Activated CD4-positive, CD25-positive, alpha-beta regulatory T cell (primary cell): ENCODE data around the gene PRXL2C.
"Not testable (repeated sequence)": the region's sequence is repeated elsewhere in the genome, so short reads cannot be mapped to it uniquely, and the experiment has no call there.

ENCODE experiments used
- DNase-seq, 4 experiments: peaks; one replicate each; lab custom pipeline; 2025; lab: John Stamatoyannopoulos, UW

The PRXL2C gene, protein sequence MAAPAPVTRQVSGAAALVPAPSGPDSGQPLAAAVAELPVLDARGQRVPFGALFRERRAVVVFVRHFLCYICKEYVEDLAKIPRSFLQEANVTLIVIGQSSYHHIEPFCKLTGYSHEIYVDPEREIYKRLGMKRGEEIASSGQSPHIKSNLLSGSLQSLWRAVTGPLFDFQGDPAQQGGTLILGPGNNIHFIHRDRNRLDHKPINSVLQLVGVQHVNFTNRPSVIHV

DNA sequence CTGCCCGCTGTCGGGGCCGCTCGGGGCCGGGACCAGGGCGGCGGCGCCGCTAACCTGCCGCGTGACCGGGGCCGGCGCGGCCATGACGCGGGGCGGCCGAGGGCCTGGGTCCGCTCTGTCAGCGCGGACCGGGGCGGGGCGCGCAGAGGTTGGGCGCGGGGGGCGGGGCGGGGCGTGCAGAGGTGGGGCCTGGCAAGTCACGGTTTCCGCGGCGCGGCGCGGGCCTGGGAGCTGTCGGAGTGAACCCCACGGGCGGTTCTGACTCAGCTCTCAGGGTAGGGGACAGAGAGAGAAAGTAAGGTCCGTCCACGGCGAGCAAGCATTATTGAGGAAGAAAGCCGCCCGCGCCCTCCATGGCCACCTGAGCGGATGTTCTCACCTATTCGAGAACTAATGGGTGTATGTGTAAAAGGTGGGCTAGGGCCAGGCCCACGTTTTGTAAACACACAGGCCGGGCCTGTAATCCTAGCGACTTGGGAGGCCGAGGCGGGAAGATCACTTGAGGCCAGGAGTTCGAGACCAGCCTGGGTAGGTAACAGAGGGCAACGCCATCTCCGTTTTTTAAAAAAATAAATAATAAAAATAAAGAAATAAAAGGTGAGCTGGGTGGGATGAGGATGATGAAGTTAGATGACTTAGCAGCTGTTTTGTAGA lies at the start of gene PRXL2C:
PRXL2C (minus strand) TSS at position 120 of the 654 bp plus-strand sequence; CDS start at position 84, 36 bp downstream.
- DNase-seq: peak; percentile 59 to 74 (median 65)

DNA sequence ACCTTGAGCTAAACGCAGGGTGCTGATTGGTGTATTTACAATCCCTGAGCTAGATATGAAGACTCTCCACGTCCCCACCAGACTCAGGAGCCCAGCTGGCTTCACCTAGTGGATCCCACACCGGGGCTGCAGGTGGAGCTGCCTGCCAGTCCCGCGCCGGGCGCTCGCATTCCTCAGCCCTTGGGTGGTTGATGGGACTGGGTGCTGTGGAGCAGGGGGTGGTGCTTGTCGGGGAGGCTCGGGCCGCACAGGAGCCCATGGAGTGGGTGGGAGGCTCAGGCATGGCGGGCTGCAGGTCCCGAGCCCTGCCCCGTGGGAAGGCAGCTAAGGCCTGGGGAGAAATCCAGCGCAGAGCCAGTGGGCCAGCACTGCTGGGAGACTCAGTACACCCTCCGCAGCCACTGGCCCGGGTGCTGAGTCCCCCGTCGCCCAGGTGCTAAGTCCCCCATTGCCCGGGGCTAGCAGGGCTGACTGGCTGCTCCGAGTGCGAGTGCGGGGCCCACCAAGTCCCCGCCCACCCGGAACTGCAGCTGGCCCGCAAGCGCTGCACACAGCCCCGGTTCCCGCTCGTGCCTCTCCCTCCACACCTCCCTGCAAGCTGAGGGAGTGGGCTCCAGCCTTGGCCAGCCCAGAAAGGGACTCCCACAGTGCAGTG lies 45.7 kb upstream of the PRXL2C start:
- DNase-seq: not testable (repeated sequence)

DNA sequence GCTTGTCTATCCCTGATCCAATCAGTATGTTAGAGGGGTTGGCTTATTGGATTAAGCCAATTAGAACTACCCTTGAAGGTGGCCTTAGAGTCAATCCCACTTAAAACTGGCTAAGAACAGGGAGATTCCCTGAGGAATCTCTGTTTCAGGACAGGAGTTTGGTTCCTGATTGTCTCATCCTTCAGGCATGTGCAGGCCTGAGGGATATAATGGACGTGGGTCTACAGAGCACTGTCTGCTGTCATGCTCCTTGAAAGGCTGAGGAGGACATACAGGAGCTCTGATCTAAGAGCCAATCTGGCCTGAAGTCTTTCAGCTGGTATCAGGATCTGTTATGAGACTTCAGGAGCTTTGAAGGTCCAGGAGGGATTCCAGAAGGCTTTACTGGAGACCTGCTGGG lies 36.2 kb upstream of the PRXL2C start:
- no peak for DNase-seq

DNA sequence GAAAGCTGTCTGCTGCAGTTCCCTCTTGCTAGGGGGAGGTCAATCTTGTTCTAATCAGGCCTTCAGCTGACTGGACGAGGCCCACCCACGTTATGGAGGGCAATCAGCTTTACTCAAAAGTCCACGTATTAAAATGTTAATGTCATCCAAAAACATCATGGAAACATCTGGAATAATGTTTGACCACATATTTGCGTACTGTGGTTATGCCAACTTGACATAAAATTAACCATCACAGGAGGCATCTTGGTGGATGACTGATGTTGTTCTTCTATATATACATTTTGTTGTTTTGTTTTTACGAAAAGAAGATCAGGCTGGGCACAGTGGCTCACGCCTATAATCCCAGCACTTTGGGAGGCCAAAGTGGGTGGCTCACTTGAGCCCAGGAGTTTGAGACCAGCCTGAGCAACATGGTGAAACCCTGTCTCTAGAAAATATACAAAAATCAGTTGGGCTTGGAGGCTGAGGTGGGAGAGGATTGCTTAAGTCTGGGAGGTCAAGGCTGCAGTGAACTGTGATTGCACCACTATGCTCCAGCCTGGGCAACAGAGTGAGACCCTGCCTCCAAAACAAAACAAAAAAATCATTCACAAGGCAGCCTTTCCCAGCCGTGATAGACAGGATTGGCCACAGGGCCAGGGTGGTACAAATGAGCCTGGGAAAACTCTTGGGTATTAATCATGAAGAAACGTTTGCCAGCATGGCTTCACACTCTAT lies 33.8 kb upstream of the PRXL2C start:
- DNase-seq: no peak

DNA sequence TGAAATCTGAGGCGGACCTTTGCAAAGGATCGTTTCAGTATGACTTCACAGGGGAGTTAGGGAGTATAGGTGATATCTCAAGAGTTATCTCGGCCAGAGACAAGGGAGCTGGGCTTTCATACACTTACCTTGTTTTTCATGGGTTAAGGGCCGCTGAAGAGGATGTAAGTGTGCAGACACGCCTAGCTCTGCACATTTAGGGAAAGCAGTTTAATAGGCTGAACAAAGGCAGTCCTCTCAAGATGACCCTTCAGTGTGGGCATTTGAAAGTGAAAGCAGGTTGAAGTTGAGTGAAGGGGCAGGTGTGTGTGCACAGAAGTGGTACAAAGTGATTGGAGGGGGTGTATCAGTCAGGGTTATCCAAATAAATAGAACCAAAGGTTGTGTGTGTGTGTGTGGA lies 33.1 kb upstream of the PRXL2C start:
- no peak for DNase-seq

DNA sequence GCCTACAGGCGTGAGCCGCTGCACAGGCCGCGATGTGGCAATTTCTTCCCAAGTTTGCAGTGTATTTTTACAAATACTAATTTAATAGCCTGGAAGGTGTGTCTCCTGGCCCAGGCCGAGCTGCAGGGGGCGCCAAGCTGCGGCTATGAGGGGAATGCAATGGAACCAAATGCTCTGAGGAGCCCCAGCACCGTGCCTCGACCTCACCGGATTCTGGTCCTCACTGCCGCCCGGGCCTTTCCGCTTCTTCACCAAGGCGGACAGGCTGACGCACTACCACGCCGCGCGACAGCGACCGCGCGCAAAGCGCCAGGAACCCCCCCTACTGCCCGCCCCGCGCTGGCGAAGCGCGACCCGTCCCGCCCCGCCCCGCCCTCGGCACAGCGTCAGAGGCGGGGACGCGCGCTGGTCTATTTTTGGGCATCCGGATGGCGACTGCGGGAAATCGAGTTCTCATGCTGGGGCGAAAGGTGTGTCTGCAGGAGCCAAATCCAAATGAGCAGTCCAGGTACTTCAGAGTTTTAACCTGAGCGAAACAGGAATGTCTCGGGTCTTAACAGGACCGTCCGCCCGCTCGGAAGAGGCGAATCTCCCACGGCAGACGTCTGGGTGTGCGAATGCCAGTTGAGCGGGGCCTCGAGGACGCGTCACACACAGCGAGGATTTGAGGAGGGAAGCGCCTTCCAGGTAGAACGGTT lies 31.7 kb upstream of the PRXL2C start:
- DNase-seq: peak; percentile 39 to 57 (median 48)

DNA sequence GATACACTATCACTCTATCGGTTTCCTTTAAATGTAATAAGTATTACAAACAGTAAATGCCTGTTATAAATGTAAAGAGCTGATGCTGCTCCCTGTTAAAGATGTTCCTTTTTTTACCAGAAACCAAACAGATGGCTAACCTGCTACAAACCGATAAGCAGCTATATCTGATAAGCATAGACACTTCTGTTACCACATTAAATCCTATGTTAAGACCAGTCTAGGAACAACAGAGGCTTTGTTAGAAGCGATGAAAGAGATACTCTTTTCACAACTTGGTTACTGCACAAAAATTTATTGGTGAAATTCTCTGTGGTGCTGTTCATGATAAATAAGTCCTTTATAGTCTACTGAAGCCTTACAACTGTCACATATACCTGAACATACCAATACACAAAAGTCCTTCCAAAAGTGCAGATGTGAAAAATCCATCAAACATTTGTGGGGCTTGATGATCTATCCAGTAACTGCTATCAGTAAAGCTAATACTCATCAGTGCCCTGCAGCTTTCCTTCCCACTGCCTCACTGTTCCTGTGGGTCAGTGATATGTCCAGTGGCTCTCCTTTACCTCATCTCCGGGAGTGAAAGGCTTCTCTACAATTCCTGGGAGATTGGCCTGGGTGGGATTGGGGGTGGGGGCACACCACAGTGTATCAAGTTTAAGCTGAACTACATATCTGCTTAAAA lies 25.8 kb upstream of the PRXL2C start:
- DNase-seq: no peak

DNA sequence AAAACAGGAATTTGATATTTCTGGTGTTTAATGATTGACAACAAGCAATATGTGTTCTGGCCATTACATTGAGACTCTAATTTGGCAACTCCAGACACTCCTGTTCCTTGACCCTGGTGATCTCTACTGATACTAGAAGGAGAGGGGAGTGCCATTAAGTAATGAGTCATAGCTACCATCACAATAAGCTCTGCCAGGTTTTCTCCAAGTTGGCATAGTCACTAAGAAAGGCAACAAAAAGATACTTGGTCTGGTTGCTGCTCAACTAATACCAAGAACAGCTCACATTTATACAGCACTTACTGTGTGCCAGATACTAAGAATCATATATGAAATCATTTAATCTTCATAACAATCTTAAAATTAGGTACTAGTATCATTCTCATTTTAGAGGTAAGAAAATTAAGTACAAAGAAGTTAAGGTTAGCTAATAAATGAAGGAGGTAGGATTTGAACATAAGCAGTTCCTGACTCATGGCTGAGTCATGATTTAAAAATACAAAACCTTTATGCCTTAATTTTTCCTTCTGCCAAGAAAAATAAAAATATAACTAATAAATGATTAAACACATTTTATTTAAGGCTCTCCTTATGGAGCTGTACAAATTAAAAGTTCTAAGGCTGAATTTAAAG lies 19.9 kb upstream of the PRXL2C start:
- no peak for DNase-seq

DNA sequence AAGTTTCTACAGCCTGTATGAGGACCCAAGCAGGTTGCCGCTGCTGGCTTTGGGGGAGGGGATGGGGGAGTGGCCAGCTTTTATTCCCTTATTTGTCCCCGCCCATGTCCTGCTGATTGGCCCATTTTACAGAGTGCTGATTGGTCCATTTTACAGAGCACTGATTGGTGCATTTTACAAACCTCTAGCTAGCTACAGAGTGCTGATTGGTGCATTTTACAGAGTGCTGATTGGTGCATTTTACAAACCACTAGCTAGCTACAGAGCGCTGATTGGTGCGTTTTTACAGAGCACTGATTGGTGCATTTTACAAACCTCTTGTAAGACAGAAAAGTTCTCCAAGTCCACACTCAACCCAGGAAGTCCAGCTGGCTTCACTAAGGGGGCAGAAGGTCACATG lies 18.7 kb upstream of the PRXL2C start:
- not testable (repeated sequence) for DNase-seq

DNA sequence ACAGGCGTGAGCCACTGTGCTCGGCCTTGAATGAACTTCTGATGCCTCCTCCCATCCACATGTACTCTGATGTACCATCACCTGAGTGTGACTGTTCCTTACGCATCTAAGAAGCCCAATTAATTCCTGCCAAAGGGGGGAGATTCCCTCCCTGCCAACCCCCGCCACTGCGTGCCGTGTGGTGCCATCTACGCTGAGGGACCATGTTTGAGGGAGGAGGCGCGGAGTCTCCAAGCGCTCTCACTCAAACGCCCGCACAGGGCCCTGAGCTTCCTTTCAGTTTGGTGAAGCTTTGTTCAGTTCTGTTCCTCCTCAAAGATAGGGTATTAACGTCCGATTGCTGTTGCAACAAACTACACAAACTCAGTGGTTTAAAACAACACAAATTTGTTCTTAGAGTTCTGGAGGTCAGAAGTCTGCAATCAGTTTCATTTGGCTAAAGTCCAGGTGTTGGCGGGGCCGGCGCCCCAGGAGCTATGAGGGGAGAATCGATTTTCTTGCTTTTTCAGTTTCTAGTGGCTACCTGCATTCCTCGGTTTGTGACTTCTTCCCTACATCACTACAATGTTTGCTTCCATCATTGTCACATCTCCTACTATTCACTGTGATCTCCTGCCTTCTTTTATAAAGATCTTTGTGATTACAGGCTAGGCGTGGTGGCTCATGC lies 13.9 kb upstream of the PRXL2C start:
- no peak for DNase-seq

DNA sequence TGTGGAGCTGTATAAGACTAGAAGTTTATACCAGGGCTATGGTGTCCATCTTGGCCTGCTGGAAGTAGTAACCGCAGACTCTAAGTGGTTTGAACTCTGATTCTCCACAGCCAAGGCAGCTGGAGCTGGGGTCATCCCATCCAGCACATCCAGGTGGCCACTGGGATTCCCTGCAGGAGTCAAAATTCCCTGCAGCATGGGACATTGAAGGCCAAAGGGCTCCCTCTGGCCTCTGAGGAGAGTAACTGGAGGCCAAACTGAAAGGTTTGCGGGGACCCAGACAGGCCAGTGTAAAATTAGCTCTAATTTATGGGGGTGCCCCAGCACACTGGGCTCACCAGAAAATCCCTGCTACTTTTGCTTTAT lies 12.2 kb upstream of the PRXL2C start:
- DNase-seq: no peak

DNA sequence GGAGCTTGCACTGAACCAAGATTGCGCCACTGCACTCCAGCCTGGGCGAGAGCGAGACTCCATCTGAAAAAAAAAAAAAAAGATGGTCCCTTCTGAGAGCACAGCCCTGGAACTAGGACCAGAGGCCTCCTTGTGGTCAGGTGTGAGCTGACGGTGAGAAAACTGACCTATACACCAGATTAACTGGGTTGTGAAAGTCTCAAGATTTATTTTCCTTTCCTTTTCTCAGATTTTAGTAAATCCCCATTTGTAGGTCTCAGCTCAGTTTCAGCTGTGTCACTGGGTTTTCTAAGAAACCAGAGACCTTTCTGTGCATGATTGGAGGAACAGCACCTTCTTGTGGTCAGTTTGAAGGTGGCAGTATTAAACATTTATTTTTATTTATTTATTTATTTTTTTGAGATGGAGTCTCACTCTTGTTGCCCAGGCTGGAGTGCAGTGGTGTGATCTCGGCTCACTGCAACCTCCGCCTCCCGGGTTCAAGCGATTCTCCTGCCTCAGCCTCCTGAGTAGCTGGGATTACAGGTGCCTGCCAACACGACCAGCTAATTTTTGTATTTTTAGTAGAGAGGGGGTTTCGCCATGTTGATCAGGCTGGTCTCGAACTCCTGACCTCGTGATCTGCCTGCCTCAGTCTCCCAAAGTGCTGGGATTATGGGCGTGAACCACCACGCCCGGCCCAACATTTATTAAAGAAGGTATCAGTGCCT lies 11.7 kb upstream of the PRXL2C start:
- not testable (repeated sequence) for DNase-seq

DNA sequence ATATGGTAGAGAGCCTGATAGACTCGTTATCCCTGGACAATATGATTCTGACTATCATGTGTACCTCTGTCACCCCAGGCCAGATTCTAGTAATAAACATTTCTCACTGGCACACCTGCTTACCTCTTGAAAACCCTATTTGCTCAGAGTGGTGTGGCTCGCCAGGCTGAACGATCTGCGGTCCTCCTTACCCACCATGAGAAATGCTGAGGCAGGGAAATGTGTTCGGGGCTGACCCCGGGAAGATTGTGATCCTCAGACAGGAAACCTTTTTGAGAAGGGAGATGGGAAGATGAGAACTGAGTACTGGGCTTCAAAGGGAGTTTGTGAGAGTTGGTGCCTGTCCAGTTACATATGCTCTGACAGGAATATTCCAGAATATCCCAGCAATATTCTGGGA lies 10.7 kb upstream of the PRXL2C start:
- DNase-seq: no peak

DNA sequence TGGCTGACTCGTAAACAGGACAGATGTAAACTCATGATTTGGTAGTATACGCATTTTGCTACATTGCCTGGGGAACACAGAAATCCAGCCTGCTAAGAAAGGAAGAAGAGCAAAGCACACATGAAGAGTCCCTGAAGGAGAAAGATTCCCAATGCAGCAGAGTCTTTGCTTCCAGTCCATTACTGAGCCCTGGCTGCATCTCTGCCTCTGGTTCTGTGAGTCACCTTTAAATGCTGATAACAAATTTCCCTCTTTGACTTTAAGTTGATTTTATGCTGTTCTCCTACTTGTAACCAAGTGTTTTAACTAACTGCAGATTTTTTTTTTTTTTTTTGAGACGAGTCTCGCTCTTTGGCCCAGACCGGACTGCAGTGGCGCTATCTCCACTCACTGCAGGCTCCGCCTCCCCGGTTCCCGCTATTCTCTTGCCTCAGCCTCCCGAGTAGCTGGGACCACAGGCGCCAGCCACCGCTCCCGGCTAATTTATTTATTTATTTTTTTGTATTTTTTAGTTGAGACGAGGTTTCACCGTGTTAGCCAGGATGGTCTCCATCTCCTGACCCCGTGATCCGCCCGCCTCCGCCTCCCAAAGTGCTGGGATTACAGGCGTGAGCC lies 8.5 kb upstream of the PRXL2C start:
- DNase-seq: no peak

DNA sequence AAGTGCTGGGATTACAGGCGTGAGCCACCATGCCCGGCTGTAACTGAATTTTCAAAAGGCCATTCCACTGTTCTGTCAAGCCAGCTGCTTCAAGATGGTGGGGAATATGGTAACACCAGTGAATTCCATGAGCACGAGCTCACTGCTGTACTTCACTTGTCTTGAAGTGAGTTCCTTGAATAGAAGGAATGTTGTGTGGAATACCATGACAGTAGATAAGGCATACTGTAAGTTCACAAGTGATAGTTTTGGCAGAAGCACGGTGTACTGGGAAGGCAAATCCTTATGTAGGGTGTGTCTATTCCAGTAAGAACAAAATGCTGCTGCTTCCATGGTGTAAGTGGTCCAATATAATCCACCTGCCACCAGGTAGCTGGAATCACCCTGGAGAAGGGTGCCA lies 6.6 kb upstream of the PRXL2C start:
- no peak for DNase-seq

DNA sequence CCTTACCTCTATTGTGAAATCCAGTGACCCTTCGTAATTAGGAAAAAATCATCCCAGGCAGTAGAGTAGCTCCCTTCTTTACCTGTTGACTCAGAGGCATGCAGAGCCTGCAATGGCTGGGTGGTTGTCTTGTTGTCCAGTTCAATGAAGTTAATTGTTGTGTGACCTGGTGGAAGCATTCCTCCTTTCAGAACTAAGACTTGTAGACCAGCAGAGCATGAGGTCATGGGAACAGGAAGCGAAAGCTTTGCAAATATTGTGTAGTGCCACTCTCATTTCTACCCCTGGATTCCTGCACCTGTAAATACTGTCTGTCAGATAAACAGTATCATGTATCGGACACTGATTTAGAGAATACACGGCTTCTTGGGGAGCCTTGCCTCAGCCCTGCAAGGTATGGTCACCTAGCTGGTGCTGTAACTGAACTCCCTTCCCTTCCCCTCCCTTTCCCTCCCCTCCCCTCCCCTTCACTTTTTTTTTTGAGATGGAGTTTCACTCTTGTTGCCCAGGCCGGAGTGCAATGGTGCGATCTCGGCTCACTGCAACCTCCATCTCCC lies 5.7 kb upstream of the PRXL2C start:
- DNase-seq: no peak

DNA sequence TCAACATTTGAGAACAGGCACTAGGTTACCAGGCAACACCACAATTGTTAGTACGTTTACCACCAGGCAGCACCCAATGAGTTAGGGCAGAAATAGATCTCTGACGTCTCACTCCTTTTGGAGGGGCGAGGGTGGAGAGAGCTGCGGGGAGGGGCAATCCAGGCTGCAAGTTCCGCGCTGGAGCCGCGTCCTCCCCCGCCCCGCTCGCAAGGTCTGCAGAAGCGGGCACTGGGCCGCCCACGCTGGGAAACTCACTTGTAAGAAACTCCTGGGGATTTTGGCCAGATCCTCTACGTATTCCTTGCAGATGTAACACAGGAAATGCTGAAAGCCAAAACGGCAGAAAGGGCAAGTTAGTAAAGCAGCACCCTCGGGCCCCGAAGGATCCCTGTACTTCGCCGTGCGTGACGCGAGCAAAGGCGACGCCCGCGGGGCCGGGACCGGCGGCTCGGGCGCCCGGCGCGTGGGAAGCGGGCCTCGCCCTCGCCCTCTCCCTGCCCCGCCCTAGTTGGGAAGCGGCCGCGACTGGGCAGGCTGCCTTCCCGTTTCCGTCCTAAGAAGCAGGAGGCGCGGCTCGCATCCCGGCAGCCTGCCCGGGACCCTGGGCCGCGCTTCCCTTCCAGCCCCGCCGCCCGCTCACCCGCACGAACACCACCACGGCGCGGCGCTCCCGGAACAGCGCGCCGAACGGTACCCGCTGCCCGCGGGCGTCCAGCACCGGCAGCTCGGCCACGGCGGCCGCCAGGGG lies 493 bp downstream of the PRXL2C start:
- peak; percentile 12 to 48 (median 35) for DNase-seq

DNA sequence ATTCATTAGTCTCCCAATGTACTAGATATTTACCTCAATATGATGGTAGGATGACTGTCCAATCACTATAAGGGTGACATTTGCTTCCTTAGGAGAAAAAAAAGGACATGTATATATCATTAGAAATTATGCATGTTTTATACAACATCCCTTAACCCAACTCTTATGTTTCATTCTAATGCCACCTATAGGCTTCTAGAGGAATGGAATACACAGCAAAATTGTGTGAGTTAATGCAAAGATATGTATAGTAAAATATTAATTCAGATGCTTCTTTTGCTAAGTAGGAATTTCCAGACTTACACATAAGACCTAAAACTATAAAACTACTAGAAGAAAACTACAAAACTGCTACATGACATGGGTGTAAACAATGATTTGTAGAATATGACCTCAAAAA lies 3.5 kb downstream of the PRXL2C start:
- no peak for DNase-seq
